A673 (cell line): ENCODE data around the gene RGS8. TPM values are rescaled to one million over a fixed set of nuclear protein-coding genes. Genes with fewer than 3 reads are reported as not detected.

Experiments
- BruUV-seq: library from RNA; stranded (reverse); fragments of 400-500 nt; replicated peaks from 2 replicates; lab custom pipeline; 2021; lab: Mats Ljungman, UMichigan
- CTCF ChIA-PET: fragments of 300-600 bp; sonication (Branson Sonifier 250); formaldehyde crosslinking; loops from one replicate; lab custom pipeline; 2022; ENCODE audit warnings: antibody characterized with exemption; lab: Charles Lee
- POLR2A ChIA-PET: fragments of 300-600 bp; sonication (Branson Sonifier 250); formaldehyde crosslinking; loops from one replicate; lab custom pipeline; 2022; ENCODE audit warnings: antibody characterized with exemption; ENCODE audit not compliant: low non-redundant PET; lab: Charles Lee
- DNase-seq: peaks from one replicate; pipeline ENCODE4 v3.0.0-alpha.2; 2015; ENCODE audit warnings: low spot score
- H3K27ac ChIP-seq: fragments of 200-600 bp; sonication (generic); 2 replicates; pipeline ENCODE4 v1.5.1; 2016; ENCODE audit warnings: mixed run types, low read depth, mild to moderate bottlenecking, mixed read lengths, antibody characterized with exemption, low read length; ENCODE audit not compliant: poor library complexity, severe bottlenecking
- H3K27me3 ChIP-seq: fragments of 200-600 bp; sonication (generic); replicated peaks from 2 replicates; pipeline ENCODE4 v1.6.1; 2017; ENCODE audit warnings: mixed run types, low read depth, mild to moderate bottlenecking, mixed read lengths, antibody characterized with exemption, low read length; ENCODE audit not compliant: insufficient read depth, poor library complexity
- H3K36me3 ChIP-seq: fragments of 200-600 bp; sonication (generic); 2 replicates; pipeline ENCODE4 v1.6.1; 2016; ENCODE audit warnings: mixed run types, mild to moderate bottlenecking, mixed read lengths, antibody characterized with exemption, low read length; ENCODE audit not compliant: insufficient read depth, poor library complexity, severe bottlenecking
- H3K4me1 ChIP-seq: fragments of 200-600 bp; sonication (generic); 2 replicates; pipeline ENCODE4 v1.6.1; 2017; ENCODE audit warnings: mixed run types, mild to moderate bottlenecking, mixed read lengths, antibody characterized with exemption, low read length; ENCODE audit not compliant: insufficient read depth, poor library complexity, severe bottlenecking
- H3K4me3 ChIP-seq: fragments of 200-600 bp; sonication (generic); 2 replicates; pipeline ENCODE4 v1.5.1; 2016; ENCODE audit warnings: low read depth, mixed run types, mild to moderate bottlenecking, mixed read lengths, low read length; ENCODE audit not compliant: poor library complexity, severe bottlenecking
- H3K9me3 ChIP-seq: fragments of 200-600 bp; sonication (generic); 2 replicates; pipeline ENCODE4 v1.6.1; 2016; ENCODE audit warnings: mixed run types, low read depth, mild to moderate bottlenecking, mixed read lengths, antibody characterized with exemption, low read length; ENCODE audit not compliant: poor library complexity, severe bottlenecking
- EZH2 ChIP-seq: fragments of 200-600 bp; sonication (generic); IDR thresholded peaks from 2 replicates; pipeline ENCODE4 v1.6.1; 2017; ENCODE audit warnings: borderline replicate concordance, low read depth, mild to moderate bottlenecking, mixed read lengths, antibody characterized with exemption, low read length; ENCODE audit not compliant: poor library complexity, severe bottlenecking
- intact Hi-C: fragments of 100-400 bp; cut with micrococcal nuclease; formaldehyde crosslinking; loops from one replicate; pipeline ENCODE4 v1.10.0; 2022; ENCODE audit not compliant: unreplicated experiment
- total RNA-seq: library from RNA; stranded (reverse); gene quantifications from 2 replicates; pipeline ENCODE4 v1.2.3, GENCODE V29; 2021
- TF ChIP-seq, protein P1 (sequence below): fragments of 300-800, 200-600 bp; sonication (generic); conservative IDR thresholded peaks from 2 replicates; pipeline ENCODE4 v1.5.1; 2017; ENCODE audit warnings: low read depth, mild to moderate bottlenecking, antibody characterized with exemption, low read length, moderate library complexity, mixed read lengths

Gene RGS8
- total RNA-seq, 1 experiment from 2014 or later: not detected

- TF ChIP-seq, protein P1, sequence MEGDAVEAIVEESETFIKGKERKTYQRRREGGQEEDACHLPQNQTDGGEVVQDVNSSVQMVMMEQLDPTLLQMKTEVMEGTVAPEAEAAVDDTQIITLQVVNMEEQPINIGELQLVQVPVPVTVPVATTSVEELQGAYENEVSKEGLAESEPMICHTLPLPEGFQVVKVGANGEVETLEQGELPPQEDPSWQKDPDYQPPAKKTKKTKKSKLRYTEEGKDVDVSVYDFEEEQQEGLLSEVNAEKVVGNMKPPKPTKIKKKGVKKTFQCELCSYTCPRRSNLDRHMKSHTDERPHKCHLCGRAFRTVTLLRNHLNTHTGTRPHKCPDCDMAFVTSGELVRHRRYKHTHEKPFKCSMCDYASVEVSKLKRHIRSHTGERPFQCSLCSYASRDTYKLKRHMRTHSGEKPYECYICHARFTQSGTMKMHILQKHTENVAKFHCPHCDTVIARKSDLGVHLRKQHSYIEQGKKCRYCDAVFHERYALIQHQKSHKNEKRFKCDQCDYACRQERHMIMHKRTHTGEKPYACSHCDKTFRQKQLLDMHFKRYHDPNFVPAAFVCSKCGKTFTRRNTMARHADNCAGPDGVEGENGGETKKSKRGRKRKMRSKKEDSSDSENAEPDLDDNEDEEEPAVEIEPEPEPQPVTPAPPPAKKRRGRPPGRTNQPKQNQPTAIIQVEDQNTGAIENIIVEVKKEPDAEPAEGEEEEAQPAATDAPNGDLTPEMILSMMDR: no peak
- TF ChIP-seq EZH2: no peak
- peaks cover 12% of the 10 kb centered on the region for H3K4me1 ChIP-seq
- H3K9me3 ChIP-seq: no peaks in the 10 kb centered on the region
- H3K36me3 ChIP-seq: no peaks in the 10 kb centered on the region
- BruUV-seq: no TSS peak
- POLR2A ChIA-PET: no interaction called here
- DNase-seq: no peak
- intact Hi-C loops: loop anchor here (5.0 kb wide), 1 partner anchor 68 kb away; the partner anchor contains the start of gene RGS16
- H3K4me3 ChIP-seq: no peak overlapping the region
- CTCF ChIA-PET: no interaction called here
- H3K27me3 ChIP-seq: no peaks in the 10 kb centered on the region
- H3K27ac ChIP-seq: no peak overlapping the region
Observed at GRCh38 chr1:182670032-182670749, 14.2 kb downstream of the RGS8 start.

DNA sequence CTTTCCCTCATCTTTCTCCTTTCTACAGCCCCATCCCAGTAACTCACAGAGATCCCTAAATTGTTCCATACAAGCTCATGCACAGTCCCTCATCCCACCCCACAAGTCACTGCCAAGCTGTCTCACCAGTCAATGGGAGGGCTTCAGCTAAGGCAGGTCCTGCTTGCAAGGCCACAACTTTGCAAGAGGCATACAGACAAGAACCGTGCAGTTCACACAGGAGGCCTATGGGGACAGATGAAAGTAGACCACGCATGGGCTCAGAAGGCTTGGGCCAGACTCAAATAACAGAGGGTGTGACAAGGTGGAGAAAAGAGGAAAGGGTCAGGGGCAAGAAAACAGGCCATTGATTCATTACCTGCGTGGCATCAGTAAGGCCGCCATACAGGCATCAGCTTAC lies 15.1 kb downstream of the RGS8 start:
- CTCF ChIA-PET: no interaction called here
- H3K27ac ChIP-seq: no peak overlapping the region
- no TSS peak for BruUV-seq
- intact Hi-C loops: no loop called here
- no peaks in the 10 kb centered on the region for H3K9me3 ChIP-seq
- no peaks in the 10 kb centered on the region for H3K36me3 ChIP-seq
- POLR2A ChIA-PET: no interaction called here
- no peak overlapping the region for H3K4me3 ChIP-seq
- no peak for DNase-seq
- H3K4me1 ChIP-seq: peaks cover 12% of the 10 kb centered on the region
- H3K27me3 ChIP-seq: no peaks in the 10 kb centered on the region
- TF ChIP-seq, protein P1: no peak
- TF ChIP-seq EZH2: no peak

DNA sequence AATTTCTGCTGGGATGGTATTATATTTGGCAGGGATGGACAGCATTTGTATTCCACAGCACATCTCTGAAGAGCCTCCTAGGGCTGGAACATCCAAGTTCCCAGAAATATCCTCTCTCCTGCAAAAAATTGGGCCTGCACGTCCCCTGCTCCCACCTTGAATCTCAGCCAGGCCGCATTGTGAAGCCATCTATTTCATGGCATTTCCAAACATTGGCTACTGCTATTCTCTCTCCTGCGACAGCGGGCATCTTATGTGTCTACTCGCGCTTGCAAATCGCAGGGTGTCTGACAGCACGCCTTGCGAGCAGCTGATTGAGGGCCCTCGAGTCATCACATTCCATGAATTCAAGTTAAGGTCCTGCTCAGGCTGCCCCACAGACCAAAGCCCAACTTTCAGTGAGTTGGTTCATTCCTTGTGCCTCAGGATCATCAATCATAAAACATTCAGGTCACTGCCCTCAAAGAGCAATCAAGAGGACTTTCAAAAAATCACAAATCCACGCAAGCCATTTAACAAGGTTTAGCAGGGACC lies 15.8 kb downstream of the RGS8 start:
- CTCF ChIA-PET: no interaction called here
- TF ChIP-seq, protein P1: no peak
- TF ChIP-seq EZH2: no peak
- no peaks in the 10 kb centered on the region for H3K27me3 ChIP-seq
- no peak overlapping the region for H3K27ac ChIP-seq
- intact Hi-C loops: no loop called here
- H3K4me1 ChIP-seq: peaks cover 12% of the 10 kb centered on the region
- POLR2A ChIA-PET: no interaction called here
- no peaks in the 10 kb centered on the region for H3K9me3 ChIP-seq
- DNase-seq: no peak
- H3K4me3 ChIP-seq: no peak overlapping the region
- no TSS peak for BruUV-seq
- H3K36me3 ChIP-seq: no peaks in the 10 kb centered on the region
